A673 (cell line): Measurements from ENCODE around the gene SLC7A8. TPM values are rescaled to one million over a fixed set of nuclear protein-coding genes. Genes with fewer than 3 reads are reported as not detected.
"Not testable (repeated sequence)": the region's sequence is repeated elsewhere in the genome, so short reads cannot be mapped to it uniquely, and the experiment has no call there.

Experiments
- BruUV-seq: library from RNA; stranded (reverse); fragments of 400-500 nt; replicated peaks from 2 replicates; lab custom pipeline; 2021; lab: Mats Ljungman, UMichigan
- CTCF ChIA-PET: fragments of 300-600 bp; sonication (Branson Sonifier 250); formaldehyde crosslinking; loops from one replicate; lab custom pipeline; 2022; ENCODE audit warnings: antibody characterized with exemption; lab: Charles Lee
- POLR2A ChIA-PET: fragments of 300-600 bp; sonication (Branson Sonifier 250); formaldehyde crosslinking; loops from one replicate; lab custom pipeline; 2022; ENCODE audit warnings: antibody characterized with exemption; ENCODE audit not compliant: low non-redundant PET; lab: Charles Lee
- DNase-seq: peaks from one replicate; pipeline ENCODE4 v3.0.0-alpha.2; 2015; ENCODE audit warnings: low spot score
- H3K27ac ChIP-seq: fragments of 200-600 bp; sonication (generic); 2 replicates; pipeline ENCODE4 v1.5.1; 2016; ENCODE audit warnings: mixed run types, low read depth, mild to moderate bottlenecking, mixed read lengths, antibody characterized with exemption, low read length; ENCODE audit not compliant: poor library complexity, severe bottlenecking
- H3K27me3 ChIP-seq: fragments of 200-600 bp; sonication (generic); replicated peaks from 2 replicates; pipeline ENCODE4 v1.6.1; 2017; ENCODE audit warnings: mixed run types, low read depth, mild to moderate bottlenecking, mixed read lengths, antibody characterized with exemption, low read length; ENCODE audit not compliant: insufficient read depth, poor library complexity
- H3K36me3 ChIP-seq: fragments of 200-600 bp; sonication (generic); 2 replicates; pipeline ENCODE4 v1.6.1; 2016; ENCODE audit warnings: mixed run types, mild to moderate bottlenecking, mixed read lengths, antibody characterized with exemption, low read length; ENCODE audit not compliant: insufficient read depth, poor library complexity, severe bottlenecking
- H3K4me1 ChIP-seq: fragments of 200-600 bp; sonication (generic); 2 replicates; pipeline ENCODE4 v1.6.1; 2017; ENCODE audit warnings: mixed run types, mild to moderate bottlenecking, mixed read lengths, antibody characterized with exemption, low read length; ENCODE audit not compliant: insufficient read depth, poor library complexity, severe bottlenecking
- H3K4me3 ChIP-seq: fragments of 200-600 bp; sonication (generic); 2 replicates; pipeline ENCODE4 v1.5.1; 2016; ENCODE audit warnings: low read depth, mixed run types, mild to moderate bottlenecking, mixed read lengths, low read length; ENCODE audit not compliant: poor library complexity, severe bottlenecking
- H3K9me3 ChIP-seq: fragments of 200-600 bp; sonication (generic); 2 replicates; pipeline ENCODE4 v1.6.1; 2016; ENCODE audit warnings: mixed run types, low read depth, mild to moderate bottlenecking, mixed read lengths, antibody characterized with exemption, low read length; ENCODE audit not compliant: poor library complexity, severe bottlenecking
- EZH2 ChIP-seq: fragments of 200-600 bp; sonication (generic); IDR thresholded peaks from 2 replicates; pipeline ENCODE4 v1.6.1; 2017; ENCODE audit warnings: borderline replicate concordance, low read depth, mild to moderate bottlenecking, mixed read lengths, antibody characterized with exemption, low read length; ENCODE audit not compliant: poor library complexity, severe bottlenecking
- intact Hi-C: fragments of 100-400 bp; cut with micrococcal nuclease; formaldehyde crosslinking; loops from one replicate; pipeline ENCODE4 v1.10.0; 2022; ENCODE audit not compliant: unreplicated experiment
- total RNA-seq: library from RNA; stranded (reverse); gene quantifications from 2 replicates; pipeline ENCODE4 v1.2.3, GENCODE V29; 2021
- TF ChIP-seq, protein P1 (sequence below): fragments of 300-800, 200-600 bp; sonication (generic); conservative IDR thresholded peaks from 2 replicates; pipeline ENCODE4 v1.5.1; 2017; ENCODE audit warnings: low read depth, mild to moderate bottlenecking, antibody characterized with exemption, low read length, moderate library complexity, mixed read lengths

The SLC7A8 gene
- total RNA-seq, 1 experiment from 2014 or later: 18.3 TPM

DNA sequence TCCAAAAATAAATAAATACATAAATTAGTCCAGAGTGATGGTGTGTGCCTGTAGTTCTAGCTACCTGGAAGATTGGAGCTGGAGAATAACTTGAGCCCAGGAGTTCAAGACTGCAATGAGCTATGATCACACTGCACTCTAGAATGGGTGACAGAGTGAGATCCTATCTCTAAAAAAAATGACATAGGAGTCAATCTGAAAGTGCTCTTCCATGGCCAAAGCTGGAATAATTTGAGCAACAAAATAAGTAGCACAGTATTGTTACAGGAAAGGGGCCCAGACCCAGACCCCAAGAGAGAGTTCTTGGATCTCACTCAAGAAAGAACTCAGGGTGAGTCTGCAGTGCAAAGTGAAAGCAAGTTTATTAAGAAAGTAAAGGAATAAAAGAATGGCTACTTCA, 24.9 kb upstream of the SLC7A8 start:
- Histone ChIP-seq H3K36me3 (no peaks in the 10 kb centered on the region), H3K27me3 (no peaks in the 10 kb centered on the region), H3K9me3 (no peaks in the 10 kb centered on the region), H3K4me1 (no peaks in the 10 kb centered on the region), H3K27ac (no peak overlapping the region), H3K4me3 (no peak overlapping the region)
- TF ChIP-seq EZH2: no peak
- intact Hi-C loops: no loop called here
- no peak for DNase-seq
- no TSS peak for BruUV-seq
- POLR2A ChIA-PET: no interaction called here
- CTCF ChIA-PET: no interaction called here

DNA sequence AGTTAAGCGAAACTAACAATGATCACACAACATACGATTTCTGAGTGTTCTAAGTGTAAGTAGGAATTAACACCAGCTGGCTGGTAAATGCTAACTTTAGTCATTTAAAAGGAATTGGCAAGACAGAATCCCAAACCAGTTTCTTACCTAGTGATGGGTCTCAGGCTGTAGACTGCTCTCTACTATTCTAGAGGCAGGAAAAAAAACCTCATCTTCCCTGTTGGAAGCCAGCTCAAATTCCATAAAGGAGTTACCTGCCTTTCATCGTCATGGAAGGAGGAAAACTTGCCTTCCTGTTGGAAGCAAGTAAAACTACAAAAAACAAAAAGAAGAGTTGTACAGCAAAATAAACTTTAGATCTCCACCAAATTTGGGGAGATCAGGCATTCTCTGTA, 23.7 kb upstream of the SLC7A8 start:
- no peak overlapping the region for H3K27ac ChIP-seq
- H3K27me3 ChIP-seq: no peaks in the 10 kb centered on the region
- POLR2A ChIA-PET: no interaction called here
- CTCF ChIA-PET: interaction anchor here (0.6 kb wide), 1 partner anchor 1181 kb away, joined by 3 read pairs; no protein-coding TSS in a partner anchor
- intact Hi-C loops: no loop called here
- H3K4me1 ChIP-seq: no peaks in the 10 kb centered on the region
- H3K36me3 ChIP-seq: no peaks in the 10 kb centered on the region
- no peaks in the 10 kb centered on the region for H3K9me3 ChIP-seq
- no TSS peak for BruUV-seq
- TF ChIP-seq, protein P1, sequence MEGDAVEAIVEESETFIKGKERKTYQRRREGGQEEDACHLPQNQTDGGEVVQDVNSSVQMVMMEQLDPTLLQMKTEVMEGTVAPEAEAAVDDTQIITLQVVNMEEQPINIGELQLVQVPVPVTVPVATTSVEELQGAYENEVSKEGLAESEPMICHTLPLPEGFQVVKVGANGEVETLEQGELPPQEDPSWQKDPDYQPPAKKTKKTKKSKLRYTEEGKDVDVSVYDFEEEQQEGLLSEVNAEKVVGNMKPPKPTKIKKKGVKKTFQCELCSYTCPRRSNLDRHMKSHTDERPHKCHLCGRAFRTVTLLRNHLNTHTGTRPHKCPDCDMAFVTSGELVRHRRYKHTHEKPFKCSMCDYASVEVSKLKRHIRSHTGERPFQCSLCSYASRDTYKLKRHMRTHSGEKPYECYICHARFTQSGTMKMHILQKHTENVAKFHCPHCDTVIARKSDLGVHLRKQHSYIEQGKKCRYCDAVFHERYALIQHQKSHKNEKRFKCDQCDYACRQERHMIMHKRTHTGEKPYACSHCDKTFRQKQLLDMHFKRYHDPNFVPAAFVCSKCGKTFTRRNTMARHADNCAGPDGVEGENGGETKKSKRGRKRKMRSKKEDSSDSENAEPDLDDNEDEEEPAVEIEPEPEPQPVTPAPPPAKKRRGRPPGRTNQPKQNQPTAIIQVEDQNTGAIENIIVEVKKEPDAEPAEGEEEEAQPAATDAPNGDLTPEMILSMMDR: no peak
- no peak for TF ChIP-seq EZH2
- H3K4me3 ChIP-seq: no peak overlapping the region
- DNase-seq: no peak

- H3K27me3 ChIP-seq: no peaks in the 10 kb centered on the region
- no peaks in the 10 kb centered on the region for H3K4me1 ChIP-seq
- H3K9me3 ChIP-seq: no peaks in the 10 kb centered on the region
- intact Hi-C loops: no loop called here
- H3K36me3 ChIP-seq: no peaks in the 10 kb centered on the region
- TF ChIP-seq EZH2: no peak
- TF ChIP-seq, protein P1: no peak
- no peak overlapping the region for H3K4me3 ChIP-seq
- BruUV-seq: no TSS peak
- H3K27ac ChIP-seq: no peak overlapping the region
- ChIA-PET POLR2A (no interaction called here), CTCF (interaction anchor here (0.6 kb wide), 1 partner anchor 1180 kb away, joined by 3 read pairs; no protein-coding TSS in a partner anchor)
- DNase-seq: no peak
Observed at GRCh38 chr14:23206422-23207145, 23.1 kb upstream of the SLC7A8 start.

DNA sequence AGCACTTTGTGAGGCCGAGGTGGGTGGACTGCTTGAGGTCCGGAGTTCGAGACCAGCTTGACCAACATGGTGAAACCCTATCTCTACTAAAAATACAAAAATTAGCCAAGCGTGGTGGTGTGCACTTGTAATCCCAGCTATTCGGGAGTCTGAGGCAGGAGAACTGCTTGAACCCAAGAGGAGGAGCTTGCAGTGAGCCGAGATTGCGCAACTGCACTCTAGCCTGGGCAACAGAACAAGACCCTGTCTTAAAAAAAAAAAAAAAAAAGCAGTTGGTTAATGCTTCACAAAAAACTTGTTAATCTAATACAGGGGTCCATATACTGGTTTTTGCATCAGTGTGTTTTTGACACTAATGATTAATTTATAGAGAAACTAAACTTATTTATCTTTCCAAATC, 18.5 kb upstream of the SLC7A8 start:
- ChIA-PET POLR2A (no interaction called here), CTCF (no interaction called here)

GRCh38 chr14:23199141-23199540, 15.7 kb upstream of the SLC7A8 start:
- H3K4me3 ChIP-seq, H3K27me3 ChIP-seq, H3K36me3 ChIP-seq, BruUV-seq, intact Hi-C loops, H3K4me1 ChIP-seq, H3K9me3 ChIP-seq, POLR2A ChIA-PET, CTCF ChIA-PET, H3K27ac ChIP-seq, DNase-seq: not testable (repeated sequence)

More for the DNA sequence above, 18.5 kb upstream of the SLC7A8 start:
- intact Hi-C loops: no loop called here
- DNase-seq: no peak
- no peaks in the 10 kb centered on the region for H3K36me3 ChIP-seq
- no TSS peak for BruUV-seq
- H3K27ac ChIP-seq: no peak overlapping the region
- no peaks in the 10 kb centered on the region for H3K9me3 ChIP-seq
- H3K4me3 ChIP-seq: no peak overlapping the region
- TF ChIP-seq, protein P1: no peak
- TF ChIP-seq EZH2: no peak
- no peaks in the 10 kb centered on the region for H3K27me3 ChIP-seq
- no peaks in the 10 kb centered on the region for H3K4me1 ChIP-seq
